ENCODE data around the gene SYNE2. TPM values are rescaled to one million over a fixed set of nuclear protein-coding genes. Genes with fewer than 3 reads are reported as not detected.

SYNE2 gene
- polyA plus RNA-seq, 10 donors: 44.3 to 66.5 (median 52.4) TPM

DNA sequence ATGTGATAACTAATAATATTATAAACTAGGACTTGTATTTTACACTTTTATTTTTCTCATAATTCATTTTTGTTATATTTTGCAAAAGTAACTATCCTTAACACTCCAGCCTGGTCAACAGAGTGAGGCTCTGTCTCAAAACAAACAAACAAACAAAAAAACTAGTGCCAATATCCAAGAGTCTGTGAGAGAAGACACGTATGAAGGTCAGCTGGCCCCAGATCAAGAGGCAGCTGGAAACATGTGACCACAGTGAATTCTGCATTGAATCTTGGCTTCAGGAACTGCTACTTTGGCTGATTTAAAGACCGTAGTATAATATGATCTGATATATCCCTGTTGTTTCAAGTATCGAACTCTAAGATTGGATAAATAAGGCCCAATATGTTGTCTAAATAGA lies 394.4 kb downstream of the SYNE2 start:
- no peak for DNase-seq

DNA sequence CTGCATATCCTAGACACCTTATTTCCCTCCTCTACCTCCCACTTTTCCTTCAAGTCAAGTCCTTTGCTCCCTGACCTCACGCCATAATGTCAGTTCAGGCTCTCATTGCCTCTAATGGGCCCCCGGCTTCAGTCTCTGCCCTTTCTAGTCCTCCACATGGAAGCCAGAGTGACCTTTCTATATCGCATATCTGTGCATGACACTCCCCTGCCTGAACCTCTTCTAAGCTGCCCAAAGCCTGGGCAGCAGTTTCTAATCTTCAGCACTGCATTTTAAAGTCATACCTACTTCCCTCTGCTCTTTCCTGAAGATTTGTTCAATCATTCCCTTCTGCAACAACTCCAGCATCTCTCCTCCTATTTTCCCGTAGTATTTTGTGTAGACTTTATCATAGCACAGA lies 395.9 kb downstream of the SYNE2 start:
- no peak for DNase-seq

DNA sequence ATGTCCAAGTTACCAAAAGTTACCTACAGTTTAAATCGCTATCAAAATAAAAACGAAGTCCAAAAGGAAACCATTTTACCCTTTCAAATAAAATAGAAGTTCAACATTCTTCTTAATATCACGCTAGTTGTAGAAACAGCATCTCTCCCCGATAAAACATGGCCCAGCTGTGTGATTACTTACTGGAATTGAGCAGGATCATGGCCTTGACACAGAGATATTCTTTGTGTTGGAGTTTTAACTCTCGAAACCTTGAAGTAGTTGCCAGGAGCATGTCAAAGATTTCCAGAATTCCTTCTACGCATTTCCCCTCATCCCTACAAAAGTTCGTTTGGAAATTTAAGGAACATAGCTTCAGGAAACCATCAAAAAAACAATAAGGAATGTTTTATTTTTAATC lies 396.6 kb downstream of the SYNE2 start:
- DNase-seq: no peak

DNA sequence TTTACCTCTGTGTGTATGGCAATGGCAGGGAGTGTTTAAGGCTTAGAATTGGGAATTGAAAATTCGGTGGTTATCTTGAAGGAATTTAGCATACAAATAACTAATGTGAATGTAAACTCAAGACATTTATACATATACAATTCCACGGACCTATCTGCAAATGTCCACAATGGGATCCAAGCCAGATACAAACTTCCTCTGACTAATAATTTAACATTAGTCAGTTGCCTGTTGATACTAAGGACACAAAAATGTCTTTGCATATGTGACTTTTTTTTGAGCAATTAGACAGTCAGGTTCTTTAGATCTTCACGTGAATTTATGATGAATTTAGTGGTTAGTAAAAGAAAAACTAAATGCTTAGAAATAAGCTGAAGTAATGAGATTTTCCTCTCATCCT lies 400.9 kb downstream of the SYNE2 start:
- DNase-seq: peak in 1 of 3 donors; percentile 21

DNA sequence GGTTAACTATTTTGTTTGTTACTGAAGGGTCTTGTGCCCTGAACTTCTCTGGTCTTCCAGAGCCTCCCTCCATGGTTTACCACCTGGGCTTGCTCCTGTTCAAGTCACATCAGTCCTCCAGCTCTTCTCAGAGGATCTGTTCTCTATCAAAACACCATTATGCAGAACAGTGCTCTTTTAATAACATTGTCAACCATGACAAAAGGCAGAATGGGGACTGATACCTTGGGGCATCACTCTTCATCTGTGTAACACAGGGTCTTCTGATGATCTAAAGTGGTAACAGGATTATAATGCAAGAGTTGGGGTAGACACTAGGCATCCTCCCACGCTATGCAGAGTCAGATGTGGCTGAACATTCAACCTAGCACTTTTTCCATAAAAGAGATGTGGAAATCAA lies 403.0 kb downstream of the SYNE2 start:
- DNase-seq: no peak

DNA sequence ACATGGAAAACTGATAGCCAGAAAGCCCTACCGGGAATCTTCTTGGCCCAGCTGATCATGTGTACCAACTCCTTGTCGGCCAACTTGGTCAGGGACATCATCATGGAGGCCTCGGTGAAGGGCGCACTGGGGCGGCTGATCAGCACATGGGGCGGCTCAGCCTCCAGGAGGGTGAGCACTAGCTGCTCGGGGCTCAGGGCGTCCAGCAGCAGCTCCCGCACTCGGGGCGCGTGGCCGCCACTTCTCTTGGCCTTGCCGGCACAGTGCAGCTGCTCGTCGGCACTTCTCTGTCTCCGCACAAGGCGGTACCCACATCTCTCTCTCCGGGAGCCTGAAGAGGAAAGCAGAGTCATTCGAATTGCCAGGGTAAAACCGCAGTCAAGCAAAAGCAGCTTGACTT lies 407.6 kb downstream of the SYNE2 start:
- DNase-seq: no peak

DNA sequence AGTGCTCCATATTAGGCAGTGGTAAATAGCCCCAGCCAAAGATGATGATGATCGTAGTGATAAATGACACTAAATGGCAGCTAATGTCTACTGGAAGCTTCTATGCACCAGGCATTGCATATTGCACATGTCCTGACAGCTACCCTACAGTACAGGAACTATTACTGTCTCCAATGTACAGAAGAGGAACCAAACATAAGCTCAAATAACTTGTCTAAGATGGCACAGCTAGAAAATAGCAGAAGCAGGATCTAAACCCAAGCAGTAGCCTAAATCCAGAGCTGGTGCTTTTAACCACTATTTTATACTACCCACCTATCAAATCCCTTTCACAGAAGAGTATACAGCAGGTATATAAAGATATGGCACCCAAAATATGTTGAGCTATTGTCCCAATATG lies 412.4 kb downstream of the SYNE2 start:
- DNase-seq: no peak

DNA sequence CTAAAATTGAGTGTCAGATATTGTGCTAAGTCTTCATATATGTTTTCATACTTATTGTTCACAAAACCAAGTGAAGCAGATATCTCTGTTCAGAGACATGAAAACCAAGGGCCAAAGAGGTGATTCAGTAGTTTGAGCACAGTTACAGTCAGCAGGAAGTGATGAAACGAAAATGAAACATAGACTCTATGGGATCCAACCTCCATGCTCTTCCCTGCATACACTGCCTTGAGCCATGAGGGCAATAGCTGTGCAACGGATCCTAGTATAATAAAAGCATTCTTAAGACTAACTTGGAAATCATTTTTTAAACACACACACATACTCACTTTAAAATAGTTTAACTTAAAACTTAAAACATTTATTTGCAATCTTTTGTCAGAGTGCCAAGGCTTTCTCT lies 413.4 kb downstream of the SYNE2 start:
- peak in 1 of 3 donors; percentile 6 for DNase-seq

DNA sequence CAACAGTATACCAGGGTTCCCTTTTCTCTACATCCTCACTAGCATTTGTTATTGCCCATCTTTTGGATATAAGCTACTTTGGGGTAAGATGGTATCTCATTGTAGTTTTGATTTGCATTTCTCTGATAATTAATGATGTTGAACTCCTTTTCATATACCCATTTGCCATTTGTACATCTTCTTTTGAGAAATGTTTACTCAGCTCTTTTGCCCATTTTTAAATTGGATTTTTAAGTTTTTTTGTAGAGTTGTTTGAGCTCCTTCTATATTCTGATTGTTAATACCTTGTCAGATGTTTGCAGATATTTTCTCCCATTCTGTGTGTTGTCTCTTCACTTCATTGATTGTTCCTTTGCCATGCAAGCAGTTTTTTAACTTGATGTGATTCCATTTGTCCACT lies 419.2 kb downstream of the SYNE2 start:
- no peak for DNase-seq

Other genes with a start within 250 kb of the SYNE2 start
- 10 to 100 TPM; 11.0 to 17.4 (median 14.4) TPM for gene WDR89, start 211.1 kb upstream of the SYNE2 start, polyA plus RNA-seq (ENCODE audit: insufficient read length in 10 of 10)
- gene SGPP1, start 124.9 kb upstream of the SYNE2 start, polyA plus RNA-seq (ENCODE audit: insufficient read length in 10 of 10): 10 to 100 TPM in 6 of 10 donors, 1 to 10 TPM in 4; 8.8 to 13.3 (median 10.4) TPM

Measured in muscle of back (tissue), 11 donors.